GM12872 (cell line): ENCODE results near the gene CELF4.

Experiments
- TF ChIP-seq, protein P1 (sequence below): IDR thresholded peaks from 3 replicates; pipeline ENCODE4 v1.5.1; 2011; ENCODE audit warnings: low read depth, mild to moderate bottlenecking, low read length, moderate library complexity; ENCODE audit not compliant: insufficient read depth

CELF4 gene

GRCh38 chr18:37253394-37254235, 312.0 kb downstream of the CELF4 start:
- TF ChIP-seq, protein P1, sequence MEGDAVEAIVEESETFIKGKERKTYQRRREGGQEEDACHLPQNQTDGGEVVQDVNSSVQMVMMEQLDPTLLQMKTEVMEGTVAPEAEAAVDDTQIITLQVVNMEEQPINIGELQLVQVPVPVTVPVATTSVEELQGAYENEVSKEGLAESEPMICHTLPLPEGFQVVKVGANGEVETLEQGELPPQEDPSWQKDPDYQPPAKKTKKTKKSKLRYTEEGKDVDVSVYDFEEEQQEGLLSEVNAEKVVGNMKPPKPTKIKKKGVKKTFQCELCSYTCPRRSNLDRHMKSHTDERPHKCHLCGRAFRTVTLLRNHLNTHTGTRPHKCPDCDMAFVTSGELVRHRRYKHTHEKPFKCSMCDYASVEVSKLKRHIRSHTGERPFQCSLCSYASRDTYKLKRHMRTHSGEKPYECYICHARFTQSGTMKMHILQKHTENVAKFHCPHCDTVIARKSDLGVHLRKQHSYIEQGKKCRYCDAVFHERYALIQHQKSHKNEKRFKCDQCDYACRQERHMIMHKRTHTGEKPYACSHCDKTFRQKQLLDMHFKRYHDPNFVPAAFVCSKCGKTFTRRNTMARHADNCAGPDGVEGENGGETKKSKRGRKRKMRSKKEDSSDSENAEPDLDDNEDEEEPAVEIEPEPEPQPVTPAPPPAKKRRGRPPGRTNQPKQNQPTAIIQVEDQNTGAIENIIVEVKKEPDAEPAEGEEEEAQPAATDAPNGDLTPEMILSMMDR: no peak

DNA sequence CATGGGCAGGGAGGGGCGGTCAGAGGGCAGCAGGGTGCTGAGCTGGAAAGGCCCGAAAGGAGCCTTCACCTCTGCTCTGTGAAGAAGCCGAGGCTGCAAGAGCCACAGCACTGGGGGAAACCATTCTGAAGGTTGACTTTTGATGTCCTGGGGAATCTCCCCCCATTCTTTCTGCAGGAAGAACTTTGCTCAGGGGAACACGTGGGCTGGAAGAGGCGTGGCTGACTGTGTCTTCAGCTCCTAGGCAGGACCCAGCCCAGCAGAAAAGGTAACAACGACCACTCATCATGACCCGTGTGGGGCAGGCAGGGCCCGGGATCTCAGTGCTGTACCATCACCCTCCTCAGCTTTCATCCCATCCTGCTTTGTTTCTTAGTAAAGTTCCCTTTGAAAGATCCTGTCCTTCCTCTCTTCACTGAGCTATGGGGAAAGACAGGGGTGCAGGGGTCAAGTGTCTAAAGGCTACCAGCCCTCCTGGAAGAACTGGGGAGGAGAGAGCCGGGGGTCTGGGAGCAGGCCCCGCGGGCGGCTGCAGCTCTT, 312.7 kb downstream of the CELF4 start:
- TF ChIP-seq, protein P1: no peak

- TF ChIP-seq, protein P1: no peak
Measured at GRCh38 chr18:37252342-37252741, 313.3 kb downstream of the CELF4 start.

DNA sequence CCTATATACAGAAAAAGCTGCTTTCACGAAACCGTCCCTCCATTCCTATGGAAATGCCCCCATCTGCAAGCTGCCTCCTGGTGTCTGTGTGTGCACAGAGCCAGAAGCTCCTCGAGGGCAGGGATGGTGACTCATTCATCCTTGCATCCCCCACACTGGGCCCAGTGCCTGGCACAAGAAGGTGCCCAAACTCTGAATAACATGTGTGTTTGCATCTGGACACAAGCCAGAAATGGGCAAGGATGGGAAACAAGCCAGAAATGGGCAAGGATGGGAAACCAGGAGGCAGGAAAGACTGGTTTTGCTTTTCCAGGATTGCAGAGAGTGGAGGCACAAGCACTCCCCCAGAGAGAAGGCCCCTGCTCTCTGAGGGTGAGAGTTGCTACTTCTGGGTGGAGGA, 313.9 kb downstream of the CELF4 start:
- TF ChIP-seq, protein P1: no peak

DNA sequence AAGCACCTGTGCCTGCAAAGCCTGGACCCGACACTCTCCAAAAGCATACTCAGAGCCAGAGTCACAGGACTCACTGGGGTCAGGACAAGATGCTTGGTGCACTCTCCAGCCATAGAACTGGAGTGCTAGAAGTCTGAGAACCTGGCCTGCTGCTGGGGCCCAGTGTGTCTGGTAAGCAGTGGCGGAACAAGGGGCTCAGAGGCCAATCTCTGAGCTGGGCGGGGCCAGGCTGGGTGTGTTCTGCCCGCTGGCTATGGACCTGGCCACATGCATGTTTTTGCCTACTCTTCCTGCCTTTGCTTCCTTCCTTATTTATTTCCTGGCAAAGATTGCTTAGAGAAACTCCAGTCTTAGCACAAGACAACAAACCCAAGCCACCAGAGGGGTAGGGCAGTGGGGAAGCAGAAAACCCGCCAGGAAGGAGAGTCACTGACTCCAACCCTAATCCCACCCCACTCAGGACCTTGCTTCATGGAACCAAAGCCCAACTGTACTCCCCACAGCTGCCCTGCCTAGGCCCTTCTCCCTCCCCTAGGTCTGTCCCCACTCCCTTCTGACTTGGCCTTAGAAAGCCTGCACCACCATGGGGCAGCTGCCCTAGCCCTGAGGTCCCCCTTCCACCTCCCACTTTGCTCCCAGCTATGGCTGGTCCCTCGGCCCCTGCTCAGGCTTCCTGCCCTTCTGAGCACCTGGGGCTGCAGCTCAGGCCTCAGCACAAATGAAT, 315.5 kb downstream of the CELF4 start:
- TF ChIP-seq, protein P1: no peak

DNA sequence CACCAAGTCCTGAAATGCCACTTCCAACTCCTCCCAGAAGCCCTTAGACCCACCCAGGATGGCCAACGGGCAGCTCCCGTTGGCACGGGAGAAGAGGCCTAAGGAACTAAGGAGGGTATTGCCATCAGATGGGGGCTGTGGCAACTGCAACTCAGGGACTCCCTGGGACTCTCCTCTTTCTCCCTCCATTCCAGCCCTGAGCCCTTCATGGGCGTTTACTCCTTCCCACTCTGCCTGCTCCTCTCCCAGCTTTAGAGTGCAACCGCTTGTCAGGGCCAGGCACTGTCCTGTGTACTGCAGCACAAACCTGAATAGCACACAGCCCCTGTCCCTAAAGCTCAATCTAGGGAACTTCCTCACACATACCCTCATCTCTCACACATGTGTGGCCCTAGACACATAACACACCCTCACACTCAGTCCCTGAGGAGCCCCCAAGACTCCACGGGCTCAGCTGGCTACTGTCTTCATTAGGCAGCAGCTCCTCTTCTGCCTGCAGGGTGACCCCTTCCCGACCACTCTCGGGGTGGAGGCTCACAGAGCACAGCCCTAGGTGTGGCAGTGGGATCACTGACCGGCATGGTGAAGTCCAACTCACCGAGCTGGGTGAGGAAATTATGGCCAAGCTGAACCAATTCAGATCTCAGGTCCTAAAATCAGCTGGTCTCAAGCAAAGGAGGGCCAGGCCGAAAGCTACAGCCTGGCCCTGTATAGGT, 316.3 kb downstream of the CELF4 start:
- TF ChIP-seq, protein P1: no peak

GRCh38 chr18:37248281-37248680, 317.3 kb downstream of the CELF4 start:
- TF ChIP-seq, protein P1: no peak
